ENCODE results near the gene ZBTB20.

GRCh38 chr3:115087512-115087911 is 59.6 kb downstream of the ZBTB20 start:
- TF ChIP-seq EP300 (IDR thresholded peaks at IDR 0.05) = no peak
- TF ChIP-seq CTCF (IDR thresholded peaks at IDR 0.05) = no peak
- TF ChIP-seq POLR2AphosphoS5 (IDR thresholded peaks at IDR 0.05) = no peak
- TF ChIP-seq POLR2A (IDR thresholded peaks at IDR 0.05) = no peak

All from stomach (tissue), 4 donors.